ENCODE data around the gene MLXIP.
A peak's percentile ranks its signal among the peaks of the same experiment; 100 is the strongest.
"Not testable (repeated sequence)": the region's sequence is repeated elsewhere in the genome, so short reads cannot be mapped to it uniquely, and the experiment has no call there.

MLXIP gene

GRCh38 chr12:122158700-122159285, 80.2 kb downstream of the MLXIP start:
- no peak for DNase-seq

GRCh38 chr12:122159882-122160281, 81.3 kb downstream of the MLXIP start:
- no peak for DNase-seq

- no peak for DNase-seq
Observed at GRCh38 chr12:122160761-122161160, 82.2 kb downstream of the MLXIP start.

- DNase-seq, result no peak
Observed at GRCh38 chr12:122161682-122162081, 83.1 kb downstream of the MLXIP start.

GRCh38 chr12:122162976-122163375, 84.4 kb downstream of the MLXIP start:
- no peak for DNase-seq

GRCh38 chr12:122166422-122167349, 88.1 kb downstream of the MLXIP start:
- no peak for DNase-seq

GRCh38 chr12:122167356-122167925, 88.9 kb downstream of the MLXIP start:
- no peak for DNase-seq

- DNase-seq, result no peak
Observed at GRCh38 chr12:122168492-122168891, 89.9 kb downstream of the MLXIP start.

GRCh38 chr12:122171399-122171798, 92.8 kb downstream of the MLXIP start:
- DNase-seq, result no peak

- no peak for DNase-seq
Observed at GRCh38 chr12:122172262-122172939, 93.8 kb downstream of the MLXIP start.

GRCh38 chr12:122174155-122174845, 95.7 kb downstream of the MLXIP start, which contains the start of gene IL31:
TSS of gene IL31 (minus strand) at chr12:122174221. CDS start at chr12:122174172, 49 bp downstream.
- DNase-seq, result no peak

- DNase-seq, result not testable (repeated sequence)
Observed at GRCh38 chr12:122176473-122176872, 97.9 kb downstream of the MLXIP start.

- peak; percentile 14 for DNase-seq
Observed at GRCh38 chr12:122182887-122183587, 104.5 kb downstream of the MLXIP start, which contains the start of gene LRRC43. TSS of gene LRRC43 (plus strand) at chr12:122183123. CDS start at chr12:122183145, 22 bp downstream.

GRCh38 chr12:122183588-122183940, 105.0 kb downstream of the MLXIP start:
- no peak for DNase-seq

GRCh38 chr12:122184517-122184916, 106.0 kb downstream of the MLXIP start:
- no peak for DNase-seq

GRCh38 chr12:122185079-122185478, 106.5 kb downstream of the MLXIP start:
- DNase-seq, result no peak

- DNase-seq, result no peak
Observed at GRCh38 chr12:122185494-122186082, 107.0 kb downstream of the MLXIP start.

- DNase-seq, result no peak
Observed at GRCh38 chr12:122187466-122187865, 108.9 kb downstream of the MLXIP start.

- DNase-seq, result no peak
Observed at GRCh38 chr12:122189626-122190475, 111.3 kb downstream of the MLXIP start.

Measured in NCI-H1694 treated with DMSO at 0.1 percent for 48 hours (cell line).